Naive thymus-derived CD4-positive, alpha-beta T cell (primary cell): ENCODE measurements around the gene RFWD3. TPM values are rescaled to one million over a fixed set of nuclear protein-coding genes. Genes with fewer than 3 reads are reported as not detected.

Experiments
- ATAC-seq: fragments of 150-1000 bp; cut with Tn5 transposase; 2 replicates; pipeline ENCODE4 v1.10.0; 2021; ENCODE audit warnings: mild to moderate bottlenecking, moderate library complexity
- CTCF ChIA-PET: fragments of 350-600 bp; sonication (Branson Sonifier 250); formaldehyde crosslinking; loops from one replicate; lab custom pipeline; 2021; ENCODE audit warnings: antibody characterized with exemption; lab: Charles Lee
- POLR2A ChIA-PET: fragments of 350-600 bp; sonication (Branson Sonifier 250); formaldehyde crosslinking; loops from one replicate; lab custom pipeline; 2021; ENCODE audit warnings: antibody characterized with exemption, inconsistent platforms; lab: Charles Lee
- DNase-seq, 9 donors: peaks; one replicate each; pipeline versions ENCODE4 v3.0.0 to v3.0.0-alpha.2; 2020 to 2022; ENCODE audit warnings: mixed read lengths in 1 of 9
- H3K27ac ChIP-seq: one replicate; pipeline ENCODE4 v1.7.0; 2013; ENCODE audit warnings: mild to moderate bottlenecking, low read depth, low read length, moderate library complexity
- H3K27me3 ChIP-seq, 2 donors: one replicate each; pipeline ENCODE4 v1.7.0; 2013; ENCODE audit warnings: low read length in 2 of 2, mild to moderate bottlenecking in 2 of 2, moderate library complexity in 2 of 2; ENCODE audit not compliant: control insufficient read depth in 2 of 2, insufficient read depth in 2 of 2
- H3K36me3 ChIP-seq, 3 experiments: 1 replicate in 2 of 3; 2 replicates in 1 of 3; pipeline ENCODE4 v1.7.0; 2013; ENCODE audit warnings: low read length in 3 of 3, mild to moderate bottlenecking in 3 of 3, moderate library complexity in 1 of 3; ENCODE audit not compliant: insufficient read depth in 3 of 3, control insufficient read depth in 2 of 3
- H3K4me1 ChIP-seq, 2 donors: one replicate each; pipeline ENCODE4 v1.7.0; 2013; ENCODE audit warnings: low read length in 2 of 2, mild to moderate bottlenecking in 2 of 2, moderate library complexity in 1 of 2; ENCODE audit not compliant: control insufficient read depth in 2 of 2, insufficient read depth in 2 of 2
- H3K4me3 ChIP-seq: 2 replicates; pipeline ENCODE4 v1.7.0; 2013; ENCODE audit warnings: mild to moderate bottlenecking, low read length
- H3K9me3 ChIP-seq, 3 experiments: 1 replicate in 2 of 3; 2 replicates in 1 of 3; pipeline ENCODE4 v1.7.0; 2013; ENCODE audit warnings: low read length in 3 of 3; ENCODE audit not compliant: control insufficient read depth in 2 of 3
- H3K27ac Mint-ChIP-seq, 9 donors: one replicate each; pipeline ENCODE4 v1.8.0; 2020 to 2022; ENCODE audit warnings: mixed read lengths in 9 of 9, mild to moderate bottlenecking in 8 of 9, moderate library complexity in 5 of 9, inconsistent platforms in 2 of 9
- H3K27me3 Mint-ChIP-seq, 5 donors: one replicate each; pipeline ENCODE4 v1.8.0; 2021 to 2022; ENCODE audit warnings: mixed read lengths in 5 of 5, mild to moderate bottlenecking in 1 of 5
- H3K36me3 Mint-ChIP-seq, 5 donors: one replicate each; pipeline ENCODE4 v1.8.0; 2020 to 2022; ENCODE audit warnings: mixed read lengths in 5 of 5, mild to moderate bottlenecking in 3 of 5, inconsistent platforms in 1 of 5
- H3K4me1 Mint-ChIP-seq, 7 donors: one replicate each; pipeline ENCODE4 v1.8.0; 2020 to 2022; ENCODE audit warnings: mixed read lengths in 7 of 7, mild to moderate bottlenecking in 3 of 7, inconsistent platforms in 1 of 7
- H3K4me3 Mint-ChIP-seq, 10 donors: one replicate each; pipeline ENCODE4 v1.8.0; 2020 to 2022; ENCODE audit warnings: mild to moderate bottlenecking in 10 of 10, mixed read lengths in 10 of 10, moderate library complexity in 6 of 10, inconsistent platforms in 2 of 10
- H3K9me3 Mint-ChIP-seq, 11 donors: one replicate each; pipeline ENCODE4 v1.8.0; 2020 to 2022; ENCODE audit warnings: mixed read lengths in 11 of 11, mild to moderate bottlenecking in 4 of 11, inconsistent platforms in 1 of 11, moderate library complexity in 1 of 11
- intact Hi-C, 2 donors: fragments of 100-400 bp; cut with micrococcal nuclease; formaldehyde crosslinking; loops; one replicate each; pipeline ENCODE4 v1.15.1; 2023
- polyA plus RNA-seq, 2 donors: library from polyadenylated mRNA; unstranded; fragments of 300-500 nt; fragmentation: Illumina TruSeq; gene quantifications; one replicate each; pipeline ENCODE4 v1.2.3, GENCODE V29; 2021
- total RNA-seq, 6 experiments: library from RNA in 5 of 6; stranded (reverse) in 5 of 6; gene quantifications; 1 replicate in 5 of 6; 2 replicates in 1 of 6; pipeline ENCODE4 v1.2.3 and lab custom pipeline; 2021 to 2026

Gene RFWD3
- total and polyA plus RNA-seq, 7 experiments from 2014 or later, result 16.9 to 88.0 (median 46.6) TPM

DNA sequence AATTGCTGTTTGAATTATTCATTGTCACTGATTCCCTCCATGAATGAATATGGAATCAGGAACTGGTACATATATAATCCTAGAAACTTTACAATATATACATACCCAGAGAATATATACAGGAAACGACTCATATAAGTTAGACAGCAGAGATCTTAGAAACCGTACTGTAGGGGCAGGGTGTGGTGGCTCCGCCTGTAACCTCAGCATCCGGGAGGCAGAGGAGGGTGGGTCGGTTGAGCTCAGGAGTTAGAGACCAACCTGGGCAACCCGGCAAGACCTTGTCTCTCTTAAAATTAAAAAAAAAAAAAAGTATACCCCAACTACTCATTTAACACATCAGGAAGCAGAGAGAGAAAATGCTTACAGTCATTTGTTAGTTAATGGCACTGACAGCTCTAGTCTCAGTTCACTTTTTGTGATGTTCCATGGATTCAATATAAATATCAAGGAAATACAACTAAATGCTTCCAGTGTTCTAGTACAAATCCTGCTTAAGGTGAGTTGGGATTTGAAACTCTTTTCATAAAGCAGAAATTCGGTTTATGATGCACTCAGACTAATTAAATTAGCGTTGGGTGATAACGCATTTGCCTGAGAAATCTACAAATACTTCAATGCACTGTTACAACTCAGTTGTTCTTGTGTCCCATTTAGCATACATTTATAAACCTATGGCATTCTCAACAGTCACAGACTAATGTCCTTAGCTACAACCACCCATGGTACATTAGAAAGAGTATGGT, 65.4 kb downstream of the RFWD3 start:
- no peaks in the 10 kb centered on the region for H3K27me3 ChIP-seq
- peaks cover 0 to 11% (median 4%) of the 10 kb centered on the region in 3 experiments for H3K36me3 ChIP-seq
- Mint-ChIP-seq H3K4me3 (peak overlapping the region; percentile 79 to 97 (median 86)), H3K27ac (peak overlapping the region; percentile 87 to 99 (median 96)), H3K9me3 (no peaks in the 10 kb centered on the region), H3K4me1 (peaks cover 59 to 85% (median 73%) of the 10 kb centered on the region in 7 donors), H3K27me3 (no peaks in the 10 kb centered on the region), H3K36me3 (peaks cover 4 to 29% (median 14%) of the 10 kb centered on the region in 5 donors)
- intact Hi-C loops, result loop anchor here (1.0 to 10.0 kb wide), 7 partner anchors 8 to 864 kb away; partner anchors contain the start of gene TMEM170A (in 1 of the 2)
- peaks cover 41 to 49% of the 10 kb centered on the region in 2 donors for H3K4me1 ChIP-seq
- peak; percentile 99 for ATAC-seq
- POLR2A ChIA-PET, result interaction anchor here (0.6 to 2.1 kb wide), 8 partner anchors 8 to 98 kb away, joined by 3 to 8 read pairs (median 4); partner anchors contain the start of gene RFWD3
- peak overlapping the region; percentile 45 for H3K4me3 ChIP-seq
- no peaks in the 10 kb centered on the region for H3K9me3 ChIP-seq
- peak overlapping the region; percentile 65 for H3K27ac ChIP-seq
- peak in 8 of 9 donors; percentile 47 to 85 (median 81) for DNase-seq
- CTCF ChIA-PET, result interaction anchor here (0.6 to 1.4 kb wide), 4 partner anchors 9 to 44 kb away, joined by 3 to 4 read pairs (median 4); no protein-coding TSS in a partner anchor

DNA sequence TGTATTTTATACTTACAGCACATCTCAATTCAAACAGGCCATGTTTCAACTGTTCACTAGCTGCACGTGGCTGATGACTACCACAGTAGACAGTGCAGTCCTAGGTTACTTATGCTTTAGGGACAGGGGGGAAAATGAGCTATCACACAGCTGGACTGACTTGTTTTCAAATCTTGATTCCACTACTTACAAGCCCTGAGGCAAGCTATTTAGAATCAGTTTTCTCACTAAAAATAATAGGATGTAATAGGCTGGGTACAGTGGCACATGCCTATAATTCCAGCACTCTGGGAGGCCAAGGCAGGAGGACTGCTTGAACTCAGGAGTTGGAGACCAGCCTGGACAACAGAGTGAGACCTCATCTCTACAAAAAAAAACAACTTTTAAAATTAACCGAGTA, 70.1 kb downstream of the RFWD3 start:
- peaks cover 0 to 6% (median 0%) of the 10 kb centered on the region in 11 donors for H3K9me3 Mint-ChIP-seq

DNA sequence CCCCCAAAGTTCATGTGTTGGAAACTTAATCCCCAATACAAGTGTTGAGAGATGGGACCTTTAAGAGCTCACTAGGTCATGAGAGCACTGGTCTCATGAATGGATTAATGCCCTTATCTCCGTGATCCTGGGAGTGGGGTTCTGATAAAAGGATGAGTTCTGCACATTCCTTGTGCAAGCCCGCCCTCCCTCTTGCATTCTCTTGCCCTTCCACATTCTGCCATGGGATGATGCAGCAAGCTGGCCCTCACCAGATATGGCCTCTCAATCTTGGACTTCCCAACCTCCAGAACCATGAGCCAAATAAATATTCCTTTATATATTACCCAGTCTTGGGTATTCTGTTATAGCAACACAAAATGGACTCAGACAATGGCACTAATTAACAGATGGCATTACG, 73.8 kb downstream of the RFWD3 start:
- intact Hi-C loops, result no loop called here

More for the DNA sequence above, 70.1 kb downstream of the RFWD3 start:
- Mint-ChIP-seq H3K4me3 (peak overlapping the region in 5 of 10 donors; percentile 30 to 48 (median 38)), H3K4me1 (peaks cover 44 to 82% (median 56%) of the 10 kb centered on the region in 7 donors), H3K27me3 (no peaks in the 10 kb centered on the region), H3K36me3 (peaks cover 4 to 30% (median 17%) of the 10 kb centered on the region in 5 donors), H3K27ac (peak overlapping the region in 8 of 9 donors; percentile 73 to 91 (median 84))
- peaks cover 0 to 8% (median 4%) of the 10 kb centered on the region in 3 experiments for H3K36me3 ChIP-seq
- DNase-seq, result no peak
- intact Hi-C loops, result no loop called here
- ChIA-PET POLR2A (interaction anchor here (1.2 kb wide), 1 partner anchor 12 kb away, joined by 4 read pairs; no protein-coding TSS in a partner anchor), CTCF (interaction anchor here (0.8 kb wide), 1 partner anchor 18 kb away, joined by 4 read pairs; no protein-coding TSS in a partner anchor)
- ATAC-seq, result no peak
- no peak overlapping the region for H3K27ac ChIP-seq
- no peaks in the 10 kb centered on the region for H3K27me3 ChIP-seq
- peaks cover 16 to 51% of the 10 kb centered on the region in 2 donors for H3K4me1 ChIP-seq
- no peaks in the 10 kb centered on the region for H3K9me3 ChIP-seq
- no peak overlapping the region for H3K4me3 ChIP-seq

DNA sequence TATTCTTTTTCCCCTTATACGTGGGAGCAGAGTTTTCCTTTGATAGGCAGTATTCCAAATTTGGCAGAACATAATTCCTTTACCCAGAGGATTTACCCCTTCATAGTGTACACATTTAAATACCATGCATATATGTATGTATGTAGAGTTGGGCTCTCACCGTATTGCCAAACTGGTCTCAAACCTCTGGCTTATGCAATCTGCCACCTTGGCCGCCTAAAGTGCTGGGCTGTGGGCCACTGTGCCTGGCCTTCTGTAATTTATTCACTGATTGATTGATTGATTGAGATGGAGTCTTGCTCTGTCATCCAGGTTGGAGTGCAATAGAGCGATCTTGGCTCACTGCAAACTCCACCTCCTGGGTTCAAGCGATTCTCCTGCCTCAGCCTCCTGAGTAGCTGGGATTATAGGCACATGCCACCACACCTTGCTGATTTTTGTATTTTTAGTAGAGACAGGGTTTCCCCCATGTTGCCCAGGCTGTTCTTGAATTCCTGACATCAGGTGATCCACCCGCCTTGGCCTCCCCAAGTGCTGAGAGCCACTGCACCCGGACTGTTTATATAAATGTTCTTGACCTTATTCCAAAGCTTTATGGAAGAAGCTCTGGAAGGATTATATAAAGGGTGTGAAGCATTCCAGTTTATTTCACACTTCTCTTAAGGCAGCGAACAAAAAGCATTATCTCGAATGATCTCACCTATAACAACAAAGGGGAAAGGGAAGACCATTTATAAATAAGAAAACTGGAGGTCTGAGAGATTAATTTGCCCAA, 74.6 kb downstream of the RFWD3 start:
- H3K4me1 Mint-ChIP-seq, result peaks cover 29 to 81% (median 61%) of the 10 kb centered on the region in 7 donors
- H3K9me3 Mint-ChIP-seq, result peaks cover 0 to 6% (median 0%) of the 10 kb centered on the region in 11 donors
- H3K27me3 Mint-ChIP-seq, result no peaks in the 10 kb centered on the region
- Histone ChIP-seq H3K4me1 (peaks cover 0 to 49% of the 10 kb centered on the region in 2 donors), H3K4me3 (no peak overlapping the region), H3K9me3 (no peaks in the 10 kb centered on the region), H3K36me3 (peaks cover 0 to 17% (median 4%) of the 10 kb centered on the region in 3 experiments), H3K27me3 (no peaks in the 10 kb centered on the region), H3K27ac (no peak overlapping the region)
- ChIA-PET CTCF (interaction anchor here (0.7 to 1.1 kb wide), 2 partner anchors 9 to 16 kb away, joined by 3 read pairs; no protein-coding TSS in a partner anchor), POLR2A (interaction anchor here (1.6 kb wide), 1 partner anchor 9 kb away, joined by 4 read pairs; no protein-coding TSS in a partner anchor)
- H3K36me3 Mint-ChIP-seq, result peaks cover 4 to 41% (median 18%) of the 10 kb centered on the region in 5 donors
- intact Hi-C loops, result no loop called here
- H3K27ac Mint-ChIP-seq, result peak overlapping the region in 6 of 9 donors; percentile 7 to 80 (median 58)
- ATAC-seq (no peak), DNase-seq (no peak)
- H3K4me3 Mint-ChIP-seq, result peak overlapping the region in 7 of 10 donors; percentile 2 to 57 (median 38)

More for the DNA sequence above, 73.8 kb downstream of the RFWD3 start:
- ChIA-PET POLR2A (interaction anchor here (0.7 to 1.6 kb wide), 2 partner anchors 9 to 10 kb away, joined by 3 to 4 read pairs; no protein-coding TSS in a partner anchor), CTCF (interaction anchor here (0.7 to 1.1 kb wide), 2 partner anchors 9 to 15 kb away, joined by 3 read pairs; no protein-coding TSS in a partner anchor)
- Mint-ChIP-seq H3K4me3 (peak overlapping the region in 6 of 10 donors; percentile 14 to 57 (median 22)), H3K27me3 (no peaks in the 10 kb centered on the region), H3K9me3 (peaks cover 0 to 6% (median 0%) of the 10 kb centered on the region in 11 donors), H3K4me1 (peaks cover 24 to 77% (median 53%) of the 10 kb centered on the region in 7 donors), H3K27ac (peak overlapping the region in 6 of 9 donors; percentile 25 to 72 (median 48)), H3K36me3 (peaks cover 4 to 35% (median 16%) of the 10 kb centered on the region in 5 donors)
- Histone ChIP-seq H3K4me1 (peaks cover 0 to 48% of the 10 kb centered on the region in 2 donors), H3K4me3 (no peak overlapping the region), H3K27ac (no peak overlapping the region), H3K27me3 (no peaks in the 10 kb centered on the region), H3K36me3 (peaks cover 0 to 18% (median 4%) of the 10 kb centered on the region in 3 experiments), H3K9me3 (no peaks in the 10 kb centered on the region)
- no peak for ATAC-seq
- DNase-seq, result no peak

DNA sequence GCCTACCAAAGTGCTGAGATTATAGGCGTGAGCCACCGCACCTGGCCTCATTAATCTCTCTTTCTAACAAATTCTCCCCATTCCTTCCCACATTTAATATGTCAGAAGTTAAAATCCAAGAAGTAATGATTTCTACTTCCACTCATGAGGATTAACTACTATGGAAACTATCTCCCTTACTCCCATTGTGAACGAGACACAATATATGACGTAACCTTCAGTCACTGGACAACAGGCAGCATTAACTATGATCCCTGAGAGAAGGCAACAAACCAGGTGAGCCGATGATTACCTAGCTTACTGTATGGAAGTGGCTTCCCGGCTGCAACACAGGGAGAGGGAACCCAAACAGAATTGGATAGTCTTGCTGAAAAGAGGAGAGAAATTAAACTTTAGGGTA, 79.7 kb downstream of the RFWD3 start:
- Mint-ChIP-seq H3K27ac (peak overlapping the region in 8 of 9 donors; percentile 1 to 80 (median 42)), H3K36me3 (peaks cover 0 to 39% (median 15%) of the 10 kb centered on the region in 5 donors), H3K27me3 (no peaks in the 10 kb centered on the region), H3K4me1 (peaks cover 34 to 90% (median 63%) of the 10 kb centered on the region in 7 donors), H3K4me3 (peak overlapping the region in 7 of 10 donors; percentile 3 to 69 (median 25)), H3K9me3 (no peaks in the 10 kb centered on the region)
- ChIA-PET CTCF (no interaction called here), POLR2A (no interaction called here)
- peaks cover 11 to 30% of the 10 kb centered on the region in 2 donors for H3K4me1 ChIP-seq
- H3K4me3 ChIP-seq, result no peak overlapping the region
- no peaks in the 10 kb centered on the region for H3K9me3 ChIP-seq
- H3K27ac ChIP-seq, result no peak overlapping the region
- DNase-seq, result no peak
- intact Hi-C loops, result loop anchor here (1.0 to 2.0 kb wide), 2 partner anchors 14 kb away; no protein-coding TSS in a partner anchor
- H3K36me3 ChIP-seq, result peaks cover 0 to 10% (median 0%) of the 10 kb centered on the region in 3 experiments
- ATAC-seq, result no peak
- H3K27me3 ChIP-seq, result no peaks in the 10 kb centered on the region
